Skeletal muscle tissue (tissue), 4 donors: ENCODE results near the gene OR8B8. TPM values are rescaled to one million over a fixed set of nuclear protein-coding genes. Genes with fewer than 3 reads are reported as not detected.
"Not testable (repeated sequence)": the region's sequence is repeated elsewhere in the genome, so short reads cannot be mapped to it uniquely, and the experiment has no call there.

Experiments used
- H3K27ac ChIP-seq: one replicate; pipeline ENCODE4 v1.7.0; 2013; ENCODE audit warnings: mild to moderate bottlenecking, low read depth, low read length, inconsistent platforms
- H3K27me3 ChIP-seq, 3 donors: one replicate each; pipeline ENCODE4 v1.7.0; 2013; ENCODE audit warnings: low read length in 3 of 3; ENCODE audit not compliant: control insufficient read depth in 3 of 3, insufficient read depth in 3 of 3
- H3K36me3 ChIP-seq, 3 donors: one replicate each; pipeline ENCODE4 v1.7.0; 2013; ENCODE audit warnings: low read length in 3 of 3; ENCODE audit not compliant: control insufficient read depth in 3 of 3, insufficient read depth in 3 of 3
- H3K4me1 ChIP-seq, 3 donors: one replicate each; pipeline ENCODE4 v1.7.0; 2013; ENCODE audit warnings: low read length in 3 of 3, mild to moderate bottlenecking in 3 of 3; ENCODE audit not compliant: control insufficient read depth in 3 of 3, insufficient read depth in 3 of 3
- H3K4me3 ChIP-seq, 3 donors: one replicate each; pipeline ENCODE4 v1.7.0; 2013; ENCODE audit warnings: low read length in 3 of 3
- H3K9ac ChIP-seq, 3 donors: one replicate each; pipeline ENCODE4 v1.7.0; 2013; ENCODE audit warnings: low read length in 3 of 3, mild to moderate bottlenecking in 3 of 3, moderate library complexity in 2 of 3, low read depth in 1 of 3
- H3K9me3 ChIP-seq, 3 donors: one replicate each; pipeline ENCODE4 v1.7.0; 2013; ENCODE audit warnings: low read length in 3 of 3; ENCODE audit not compliant: control insufficient read depth in 3 of 3
- total RNA-seq: library from RNA; depleted of rRNA; stranded (reverse); fragments of >200 nt; gene quantifications from one replicate; pipeline ENCODE4 v1.2.3, GENCODE V29; 2014
- donor health status: Osteomylitis.

Gene OR8B8
- total RNA-seq, 1 donor from 2014 or later, result not detected

GRCh38 chr11:124473476-124473875 lies 28.0 kb upstream of the OR8B8 start:
- Histone ChIP-seq H3K9me3 (no peaks in the 10 kb centered on the region), H3K27me3 (no peaks in the 10 kb centered on the region), H3K4me1 (no peaks in the 10 kb centered on the region), H3K9ac (no peak overlapping the region), H3K36me3 (no peaks in the 10 kb centered on the region), H3K4me3 (no peak overlapping the region), H3K27ac (no peak overlapping the region)

- Histone ChIP-seq H3K9me3 (no peaks in the 10 kb centered on the region), H3K9ac (no peak overlapping the region), H3K4me1 (no peaks in the 10 kb centered on the region), H3K4me3 (no peak overlapping the region), H3K36me3 (no peaks in the 10 kb centered on the region), H3K27ac (no peak overlapping the region), H3K27me3 (no peaks in the 10 kb centered on the region)
These were observed 25.2 kb upstream of the OR8B8 start for GRCh38 chr11:124470561-124471227.

GRCh38 chr11:124467381-124467927 lies 22.0 kb upstream of the OR8B8 start:
- Histone ChIP-seq H3K27ac (no peak overlapping the region), H3K36me3 (no peaks in the 10 kb centered on the region), H3K27me3 (no peaks in the 10 kb centered on the region), H3K4me3 (no peak overlapping the region), H3K4me1 (no peaks in the 10 kb centered on the region), H3K9me3 (no peaks in the 10 kb centered on the region), H3K9ac (no peak overlapping the region)

GRCh38 chr11:124465368-124465767 lies 19.9 kb upstream of the OR8B8 start:
- Histone ChIP-seq H3K27ac (no peak overlapping the region), H3K9ac (no peak overlapping the region), H3K36me3 (no peaks in the 10 kb centered on the region), H3K4me1 (no peaks in the 10 kb centered on the region), H3K9me3 (no peaks in the 10 kb centered on the region), H3K27me3 (no peaks in the 10 kb centered on the region), H3K4me3 (no peak overlapping the region)

- no peaks in the 10 kb centered on the region for H3K27me3 ChIP-seq
- H3K36me3 ChIP-seq, result no peaks in the 10 kb centered on the region
- no peak overlapping the region for H3K4me3 ChIP-seq
- H3K27ac ChIP-seq, result no peak overlapping the region
- H3K9me3 ChIP-seq, result no peaks in the 10 kb centered on the region
- H3K9ac ChIP-seq, result no peak overlapping the region
- no peaks in the 10 kb centered on the region for H3K4me1 ChIP-seq
These were observed 18.5 kb upstream of the OR8B8 start for GRCh38 chr11:124463990-124464389.

- Histone ChIP-seq H3K27ac (no peak overlapping the region), H3K4me1 (no peaks in the 10 kb centered on the region), H3K36me3 (no peaks in the 10 kb centered on the region), H3K9ac (no peak overlapping the region), H3K27me3 (no peaks in the 10 kb centered on the region), H3K4me3 (no peak overlapping the region), H3K9me3 (no peaks in the 10 kb centered on the region)
These were observed 17.8 kb upstream of the OR8B8 start for GRCh38 chr11:124463324-124463723.

GRCh38 chr11:124460459-124460858 lies 15.0 kb upstream of the OR8B8 start:
- Histone ChIP-seq H3K9me3 (no peaks in the 10 kb centered on the region), H3K4me3 (no peak overlapping the region), H3K36me3 (no peaks in the 10 kb centered on the region), H3K27me3 (no peaks in the 10 kb centered on the region), H3K9ac (no peak overlapping the region), H3K4me1 (no peaks in the 10 kb centered on the region), H3K27ac (no peak overlapping the region)

GRCh38 chr11:124459379-124459778 lies 13.9 kb upstream of the OR8B8 start:
- H3K4me3 ChIP-seq, H3K27ac ChIP-seq, H3K4me1 ChIP-seq, H3K27me3 ChIP-seq, H3K9ac ChIP-seq, H3K9me3 ChIP-seq, H3K36me3 ChIP-seq: not testable (repeated sequence)

GRCh38 chr11:124454552-124454951 lies 9.1 kb upstream of the OR8B8 start:
- no peaks in the 10 kb centered on the region for H3K9me3 ChIP-seq
- no peak overlapping the region for H3K27ac ChIP-seq
- no peak overlapping the region for H3K9ac ChIP-seq
- no peaks in the 10 kb centered on the region for H3K27me3 ChIP-seq
- H3K4me1 ChIP-seq, result no peaks in the 10 kb centered on the region
- H3K36me3 ChIP-seq, result no peaks in the 10 kb centered on the region
- no peak overlapping the region for H3K4me3 ChIP-seq

- H3K4me3 ChIP-seq, result no peak overlapping the region
- no peaks in the 10 kb centered on the region for H3K27me3 ChIP-seq
- H3K36me3 ChIP-seq, result no peaks in the 10 kb centered on the region
- no peaks in the 10 kb centered on the region for H3K9me3 ChIP-seq
- no peaks in the 10 kb centered on the region for H3K4me1 ChIP-seq
- no peak overlapping the region for H3K27ac ChIP-seq
- no peak overlapping the region for H3K9ac ChIP-seq
These were observed 1.4 kb upstream of the OR8B8 start for GRCh38 chr11:124446916-124447315.
